IMR-90 (cell line): ENCODE results near the gene UBE2E2. TPM values are rescaled to one million over a fixed set of nuclear protein-coding genes. Genes with fewer than 3 reads are reported as not detected.

ENCODE experiments used
- ATAC-seq: fragments of 200-7000 bp; cut with Tn5 transposase; 2 replicates; pipeline ENCODE4 v1.9.1; 2020; ENCODE audit warnings: low read depth, mild to moderate bottlenecking, moderate library complexity
- BruUV-seq: library from RNA; stranded (reverse); fragments of 400-500 nt; replicated peaks from 2 replicates; lab custom pipeline; 2021; lab: Mats Ljungman, UMichigan
- CTCF ChIA-PET: fragments of 300-600 bp; formaldehyde crosslinking; extraction: SDS; loops from one replicate; lab custom pipeline; 2021; ENCODE audit warnings: antibody characterized with exemption; lab: Yijun Ruan, JAX
- POLR2A ChIA-PET: fragments of 300-600 bp; sonication (Branson Sonifier 250); formaldehyde crosslinking; loops from one replicate; lab custom pipeline; 2022; ENCODE audit warnings: antibody characterized with exemption; ENCODE audit not compliant: unreplicated experiment; lab: Charles Lee
- DNase-seq: peaks from one replicate; pipeline ENCODE4 v3.0.0; 2013
- H2AFZ ChIP-seq: replicated peaks from 2 replicates; pipeline ENCODE3; 2013; ENCODE audit warnings: low read length, mild to moderate bottlenecking; ENCODE audit not compliant: poor library complexity
- H2AK5ac ChIP-seq: 2 replicates; pipeline ENCODE4 v1.6.1; 2013; ENCODE audit warnings: low read depth, low read length, inconsistent platforms
- H2AK9ac ChIP-seq: replicated peaks from 2 replicates; pipeline ENCODE3; 2013; ENCODE audit warnings: mild to moderate bottlenecking, low read depth, low read length, moderate library complexity; ENCODE audit not compliant: poor library complexity
- H2BK120ac ChIP-seq: 2 replicates; pipeline ENCODE4 v1.6.1; 2013; ENCODE audit warnings: low read depth, low read length, inconsistent platforms
- H2BK15ac ChIP-seq: 3 replicates; pipeline ENCODE4 v1.6.1; 2013; ENCODE audit warnings: low read depth, low read length, inconsistent platforms
- H2BK20ac ChIP-seq: 2 replicates; pipeline ENCODE4 v1.6.1; 2013; ENCODE audit warnings: low read depth, mild to moderate bottlenecking, inconsistent platforms, low read length, moderate library complexity
- H2BK5ac ChIP-seq: 2 replicates; pipeline ENCODE4 v1.6.1; 2013; ENCODE audit warnings: mild to moderate bottlenecking, low read depth, low read length, inconsistent platforms; ENCODE audit not compliant: poor library complexity, severe bottlenecking
- H3K14ac ChIP-seq: replicated peaks from 2 replicates; pipeline ENCODE4 v1.6.1; 2013; ENCODE audit warnings: low read depth, low read length, inconsistent platforms
- H3K18ac ChIP-seq: 2 replicates; pipeline ENCODE4 v1.6.1; 2013; ENCODE audit warnings: low read depth, low read length, control low read depth
- H3K23ac ChIP-seq: 2 replicates; pipeline ENCODE4 v1.6.1; 2013; ENCODE audit warnings: low read depth, low read length, inconsistent platforms
- H3K27ac ChIP-seq: 2 replicates; pipeline ENCODE4 v1.5.1; 2013; ENCODE audit warnings: mild to moderate bottlenecking, control low read depth, low read length; ENCODE audit not compliant: insufficient read depth
- H3K27me3 ChIP-seq: 2 replicates; pipeline ENCODE4 v1.6.1; 2013; ENCODE audit warnings: low read length; ENCODE audit not compliant: control insufficient read depth, insufficient read depth
- H3K36me3 ChIP-seq: 2 replicates; pipeline ENCODE4 v1.6.1; 2013; ENCODE audit warnings: low read length, mixed read lengths; ENCODE audit not compliant: control insufficient read depth, insufficient read depth
- H3K4ac ChIP-seq: 2 replicates; pipeline ENCODE4 v1.6.1; 2013; ENCODE audit warnings: low read depth, low read length, inconsistent platforms
- H3K4me1 ChIP-seq: 2 replicates; pipeline ENCODE4 v1.6.1; 2013; ENCODE audit warnings: low read length, mixed read lengths; ENCODE audit not compliant: control insufficient read depth, insufficient read depth
- H3K4me2 ChIP-seq: 2 replicates; pipeline ENCODE4 v1.6.1; 2013; ENCODE audit warnings: low read depth, mild to moderate bottlenecking, control low read depth, low read length, moderate library complexity
- H3K4me3 ChIP-seq: 2 replicates; pipeline ENCODE4 v1.5.1; 2013; ENCODE audit warnings: low read depth, mild to moderate bottlenecking, control low read depth, low read length, moderate library complexity; ENCODE audit not compliant: insufficient read depth
- H3K56ac ChIP-seq: 2 replicates; pipeline ENCODE4 v1.6.1; 2013; ENCODE audit warnings: low read length, inconsistent platforms; ENCODE audit not compliant: insufficient read depth; ENCODE audit errors: extremely low read depth
- H3K79me1 ChIP-seq, 2 experiments: 2 replicates each; pipeline ENCODE4 v1.6.1; 2013; ENCODE audit warnings: low read length in 2 of 2, inconsistent platforms in 1 of 2, low read depth in 1 of 2
- H3K9ac ChIP-seq: 2 replicates; pipeline ENCODE4 v1.6.1; 2013; ENCODE audit warnings: low read depth, low read length, control low read depth
- H3K9me1 ChIP-seq: 2 replicates; pipeline ENCODE4 v1.6.1; 2013; ENCODE audit warnings: low read length, inconsistent platforms; ENCODE audit not compliant: insufficient read depth
- H3K9me3 ChIP-seq: 2 replicates; pipeline ENCODE4 v1.6.1; 2013; ENCODE audit warnings: low read length; ENCODE audit not compliant: control insufficient read depth, insufficient read depth
- H4K20me1 ChIP-seq: 2 replicates; pipeline ENCODE4 v1.6.1; 2013; ENCODE audit warnings: low read length, inconsistent platforms; ENCODE audit not compliant: insufficient read depth
- H4K5ac ChIP-seq: 2 replicates; pipeline ENCODE4 v1.6.1; 2013; ENCODE audit warnings: mild to moderate bottlenecking, low read depth, low read length, control low read depth
- H4K8ac ChIP-seq, 2 experiments: 2 replicates each; pipeline ENCODE4 v1.6.1; 2013; ENCODE audit warnings: low read depth in 2 of 2, low read length in 2 of 2, control low read depth in 1 of 2, inconsistent platforms in 1 of 2
- H4K91ac ChIP-seq: 2 replicates; pipeline ENCODE4 v1.6.1; 2013; ENCODE audit warnings: low read depth, low read length, inconsistent platforms; ENCODE audit not compliant: insufficient read depth
- CTCF ChIP-seq: conservative IDR thresholded peaks from 2 replicates; pipeline ENCODE4 v1.5.1; 2012; ENCODE audit warnings: mild to moderate bottlenecking, low read depth, low read length, improper control_type of control experiment
- RAD21 ChIP-seq: IDR thresholded peaks from 2 replicates; pipeline ENCODE4 v1.6.1; 2012; ENCODE audit warnings: low read length, improper control_type of control experiment
- WGBS, 2 experiments: methylation state at CpG; one replicate each; pipeline versions ENCODE4 v1.1.5 to v1.1.7; 2013; ENCODE audit warnings: missing lambda C conversion rate in 2 of 2; ENCODE audit not compliant: insufficient read length in 1 of 2; ENCODE audit errors: extremely low coverage in 2 of 2; 5-methylcytosine and 5-hydroxymethylcytosine counted together
- dilution Hi-C: fragments of 300-500 bp; cut with HindIII; formaldehyde crosslinking; loops from one replicate; pipeline ENCODE4 v1.14.3; 2018; ENCODE audit warnings: low sequenced_read_pairs; ENCODE audit not compliant: unreplicated experiment
- in situ Hi-C: fragments of 300-500 bp; cut with MboI; formaldehyde crosslinking; loops from 3 replicates; pipeline ENCODE4 v1.14.3; 2019; ENCODE audit warnings: low sequenced_read_pairs, inconsistent platforms, mixed read lengths
- intact Hi-C: fragments of 100-400 bp; cut with micrococcal nuclease; formaldehyde crosslinking; loops from 2 replicates; pipeline ENCODE4 v1.10.0; 2022
- polyA plus RNA-seq, 3 experiments: library from polyadenylated mRNA; depleted of rRNA; stranded (reverse); fragments of >200 nt; gene quantifications; 2 replicates each; pipeline ENCODE4 v1.2.3, GENCODE V29; 2012; ENCODE audit warnings: low replicate concordance in 1 of 3
- total RNA-seq: library from RNA; depleted of rRNA; stranded (reverse); fragments of >200 nt; gene quantifications from 2 replicates; pipeline ENCODE4 v1.2.3, GENCODE V29; 2012

UBE2E2 gene
- total and polyA plus RNA-seq, 2 of the 4 experiments (the other 2 are of a cell fraction): 18.6 to 32.7 TPM

DNA sequence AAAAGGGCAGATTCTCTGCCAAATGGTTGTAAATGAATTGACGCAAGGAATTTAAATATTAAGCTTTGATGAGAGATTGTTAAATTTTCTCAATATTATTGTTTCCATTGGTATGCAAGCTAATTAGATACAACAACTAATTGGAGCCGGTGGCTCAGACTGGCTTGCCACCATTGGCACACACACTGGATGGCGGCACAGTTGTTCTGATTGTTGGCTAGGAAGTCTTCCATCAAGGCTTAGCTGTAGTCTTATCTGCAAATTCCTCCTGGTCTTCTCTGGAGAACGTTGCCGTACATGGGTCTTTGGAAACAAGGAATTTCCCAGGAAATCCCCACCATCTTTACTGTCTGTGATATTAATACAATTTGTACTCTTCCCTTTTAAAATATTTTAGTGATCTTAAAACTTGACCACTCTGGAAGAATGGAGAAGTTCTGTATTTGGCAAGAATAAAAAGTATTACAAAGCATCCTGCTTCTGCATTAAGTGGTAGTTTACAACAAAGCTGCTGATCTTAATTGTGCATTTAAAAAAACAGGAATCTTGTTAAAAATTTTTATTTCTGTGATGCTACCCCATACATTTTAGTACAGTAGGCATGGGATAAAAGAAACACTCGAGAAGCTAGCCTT lies 126.5 kb downstream of the UBE2E2 start:
- Histone ChIP-seq H3K18ac (no peak overlapping the region), H3K79me1 (peaks cover 2 to 3% of the 10 kb centered on the region in 2 experiments; a peak in 1 of 4 replicates), H3K27ac (no peak overlapping the region), H3K9me3 (no peaks in the 10 kb centered on the region), H4K8ac (no peak overlapping the region), H3K14ac (no peak overlapping the region), H3K23ac (no peak overlapping the region), H2BK5ac (no peak overlapping the region), H2AFZ (no peak overlapping the region), H3K9ac (no peak overlapping the region), H2BK20ac (no peak overlapping the region), H3K4ac (no peak overlapping the region), H2AK9ac (no peak overlapping the region), H3K36me3 (no peaks in the 10 kb centered on the region), H3K4me3 (no peak overlapping the region), H2BK15ac (no peak overlapping the region), H3K9me1 (0 out of 2 replicates have a peak, but pooled peaks cover 2% of the 10 kb centered on the region), H2BK120ac (no peak overlapping the region), H4K5ac (no peak overlapping the region), H3K27me3 (no peaks in the 10 kb centered on the region), H3K56ac (no peak overlapping the region), H2AK5ac (no peak overlapping the region), H4K20me1 (no peaks in the 10 kb centered on the region), H3K4me2 (no peak overlapping the region), H4K91ac (no peak overlapping the region), H3K4me1 (peaks cover 2% of the 10 kb centered on the region)
- TF ChIP-seq CTCF (no peak), RAD21 (no peak)
- ChIA-PET POLR2A (no interaction called here), CTCF (interaction anchor here (0.6 kb wide), 1 partner anchor 10 kb away, joined by 6 read pairs; no protein-coding TSS in a partner anchor)
- DNase-seq (no peak), ATAC-seq (no peak)
- no TSS peak for BruUV-seq
- no CpG with 5 or more reads among the region's 6 CpGs for WGBS, 2 experiments
- in situ Hi-C loops (no loop called here), dilution Hi-C loops (no loop called here), intact Hi-C loops (no loop called here)
